ENCODE results near the gene TNS1. TPM values are rescaled to one million over a fixed set of nuclear protein-coding genes. Genes with fewer than 3 reads are reported as not detected.
A peak's percentile ranks its signal among the peaks of the same experiment; 100 is the strongest.

Gene TNS1
- total RNA-seq, 1 donor from 2014 or later, result 828 TPM

- Histone ChIP-seq H3K4me1 (peaks cover 54% of the 10 kb centered on the region), H3K27me3 (ENCODE audit: low read depth) (peaks cover 15% of the 10 kb centered on the region), H3K4me3 (no peak overlapping the region), H3K9me3 (replicated peaks) (no peaks in the 10 kb centered on the region), H3K27ac (replicated peaks) (no peak overlapping the region), H3K36me3 (no peaks in the 10 kb centered on the region)
- intact Hi-C loops (cut with micrococcal nuclease), result no loop called here
- no peak for DNase-seq
- TF ChIP-seq, protein P1, sequence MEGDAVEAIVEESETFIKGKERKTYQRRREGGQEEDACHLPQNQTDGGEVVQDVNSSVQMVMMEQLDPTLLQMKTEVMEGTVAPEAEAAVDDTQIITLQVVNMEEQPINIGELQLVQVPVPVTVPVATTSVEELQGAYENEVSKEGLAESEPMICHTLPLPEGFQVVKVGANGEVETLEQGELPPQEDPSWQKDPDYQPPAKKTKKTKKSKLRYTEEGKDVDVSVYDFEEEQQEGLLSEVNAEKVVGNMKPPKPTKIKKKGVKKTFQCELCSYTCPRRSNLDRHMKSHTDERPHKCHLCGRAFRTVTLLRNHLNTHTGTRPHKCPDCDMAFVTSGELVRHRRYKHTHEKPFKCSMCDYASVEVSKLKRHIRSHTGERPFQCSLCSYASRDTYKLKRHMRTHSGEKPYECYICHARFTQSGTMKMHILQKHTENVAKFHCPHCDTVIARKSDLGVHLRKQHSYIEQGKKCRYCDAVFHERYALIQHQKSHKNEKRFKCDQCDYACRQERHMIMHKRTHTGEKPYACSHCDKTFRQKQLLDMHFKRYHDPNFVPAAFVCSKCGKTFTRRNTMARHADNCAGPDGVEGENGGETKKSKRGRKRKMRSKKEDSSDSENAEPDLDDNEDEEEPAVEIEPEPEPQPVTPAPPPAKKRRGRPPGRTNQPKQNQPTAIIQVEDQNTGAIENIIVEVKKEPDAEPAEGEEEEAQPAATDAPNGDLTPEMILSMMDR (IDR thresholded peaks at IDR 0.05; ENCODE audit: borderline replicate concordance), result no peak
Measured at GRCh38 chr2:218014706-218015585, 12.2 kb upstream of the TNS1 start.

- H3K36me3 ChIP-seq, result no peaks in the 10 kb centered on the region
- H3K27me3 ChIP-seq (ENCODE audit: low read depth), result peaks cover 26% of the 10 kb centered on the region
- TF ChIP-seq, protein P1 (IDR thresholded peaks at IDR 0.05; ENCODE audit: borderline replicate concordance), result no peak
- H3K4me3 ChIP-seq, result no peak overlapping the region
- H3K9me3 ChIP-seq (replicated peaks), result no peaks in the 10 kb centered on the region
- no peak for DNase-seq
- intact Hi-C loops (cut with micrococcal nuclease), result no loop called here
- H3K27ac ChIP-seq (replicated peaks), result no peak overlapping the region
- peaks cover 47% of the 10 kb centered on the region for H3K4me1 ChIP-seq
Measured at GRCh38 chr2:218013289-218013688, 10.5 kb upstream of the TNS1 start.

- peaks cover 26% of the 10 kb centered on the region for H3K27me3 ChIP-seq (ENCODE audit: low read depth)
- H3K4me3 ChIP-seq, result no peak overlapping the region
- no peaks in the 10 kb centered on the region for H3K36me3 ChIP-seq
- no peak for DNase-seq
- H3K4me1 ChIP-seq, result peaks cover 43% of the 10 kb centered on the region
- intact Hi-C loops (cut with micrococcal nuclease), result no loop called here
- no peak overlapping the region for H3K27ac ChIP-seq (replicated peaks)
- TF ChIP-seq, protein P1 (IDR thresholded peaks at IDR 0.05; ENCODE audit: borderline replicate concordance), result no peak
- H3K9me3 ChIP-seq (replicated peaks), result no peaks in the 10 kb centered on the region
Measured at GRCh38 chr2:218012284-218012683, 9.5 kb upstream of the TNS1 start.

DNA sequence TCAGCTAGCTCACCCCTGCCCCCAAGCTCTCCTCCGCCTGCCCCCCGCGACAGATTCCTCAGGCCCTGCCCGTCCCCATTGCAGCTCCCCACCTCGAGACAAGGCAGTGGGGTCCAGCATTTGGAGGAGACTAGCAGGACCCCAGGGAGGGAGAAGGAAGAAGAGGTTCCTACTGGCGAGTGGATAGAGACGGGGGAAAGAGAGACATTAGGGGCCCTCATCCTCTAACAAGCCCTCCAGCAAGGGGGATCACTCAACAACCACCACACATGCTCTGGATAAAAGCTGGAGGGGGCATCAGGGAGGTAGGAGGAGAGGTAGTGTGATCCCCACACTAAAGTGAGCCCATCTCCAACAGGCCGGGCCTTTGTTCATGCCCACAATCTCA lies 8.9 kb upstream of the TNS1 start:
- H3K27me3 ChIP-seq (ENCODE audit: low read depth), result peaks cover 26% of the 10 kb centered on the region
- intact Hi-C loops (cut with micrococcal nuclease), result no loop called here

DNA sequence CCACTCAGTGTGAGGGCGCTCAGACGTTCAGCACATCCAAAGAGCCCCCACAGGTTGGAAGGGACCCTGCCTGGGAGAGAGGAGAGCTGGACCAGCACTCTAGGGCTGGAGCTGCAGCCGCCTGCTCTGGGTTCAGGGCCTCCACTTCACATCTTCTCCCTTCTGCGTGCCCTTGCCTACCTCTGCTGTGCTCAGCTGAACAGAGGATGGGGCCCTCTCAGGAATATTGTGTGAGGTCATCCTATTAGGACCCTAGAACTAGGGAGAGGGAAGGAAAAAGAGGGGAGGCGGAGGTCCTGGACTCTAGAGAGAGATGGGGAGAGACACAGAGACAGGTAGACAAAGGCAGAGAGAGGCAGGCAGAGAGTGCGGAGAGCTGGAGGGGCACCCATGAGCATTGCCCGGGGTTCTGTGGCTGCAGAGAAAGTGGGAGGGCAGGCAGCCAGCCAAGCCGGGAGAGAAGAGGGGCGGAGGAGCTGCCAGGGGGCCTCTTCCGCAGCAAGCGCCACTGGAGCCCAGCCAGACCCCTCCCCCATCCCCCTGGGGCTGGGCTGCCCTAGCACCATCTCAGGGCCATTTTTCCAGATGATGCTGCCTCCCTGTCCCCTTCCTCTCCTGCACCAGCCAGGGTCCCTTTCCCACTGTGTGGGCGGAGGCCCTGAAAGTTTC lies 8.3 kb upstream of the TNS1 start:
- no peaks in the 10 kb centered on the region for H3K36me3 ChIP-seq
- TF ChIP-seq, protein P1 (IDR thresholded peaks at IDR 0.05; ENCODE audit: borderline replicate concordance), result no peak
- H3K27ac ChIP-seq (replicated peaks), result no peak overlapping the region
- H3K4me1 ChIP-seq, result peaks cover 32% of the 10 kb centered on the region
- intact Hi-C loops (cut with micrococcal nuclease), result no loop called here
- H3K9me3 ChIP-seq (replicated peaks), result no peaks in the 10 kb centered on the region
- H3K27me3 ChIP-seq (ENCODE audit: low read depth), result peaks cover 26% of the 10 kb centered on the region
- no peak for DNase-seq
- H3K4me3 ChIP-seq, result peak overlapping the region; percentile 69

More for the DNA sequence above, 8.9 kb upstream of the TNS1 start:
- Histone ChIP-seq H3K4me1 (peaks cover 37% of the 10 kb centered on the region), H3K36me3 (no peaks in the 10 kb centered on the region), H3K9me3 (replicated peaks) (no peaks in the 10 kb centered on the region), H3K4me3 (no peak overlapping the region), H3K27ac (replicated peaks) (no peak overlapping the region)
- DNase-seq, result no peak
- TF ChIP-seq, protein P1 (IDR thresholded peaks at IDR 0.05; ENCODE audit: borderline replicate concordance), result no peak
